HG03565 (cell line): Measurements from ENCODE around the gene CTSA.
"Not testable (repeated sequence)": the region's sequence is repeated elsewhere in the genome, so short reads cannot be mapped to it uniquely, and the experiment has no call there.

Experiments used
- ATAC-seq: cut with Tn5 transposase; IDR thresholded peaks from one replicate; pipeline ENCODE4 v1.9.1; 2021; ENCODE audit warnings: mild to moderate bottlenecking, moderate library complexity; ENCODE audit not compliant: unreplicated experiment

Gene CTSA

DNA sequence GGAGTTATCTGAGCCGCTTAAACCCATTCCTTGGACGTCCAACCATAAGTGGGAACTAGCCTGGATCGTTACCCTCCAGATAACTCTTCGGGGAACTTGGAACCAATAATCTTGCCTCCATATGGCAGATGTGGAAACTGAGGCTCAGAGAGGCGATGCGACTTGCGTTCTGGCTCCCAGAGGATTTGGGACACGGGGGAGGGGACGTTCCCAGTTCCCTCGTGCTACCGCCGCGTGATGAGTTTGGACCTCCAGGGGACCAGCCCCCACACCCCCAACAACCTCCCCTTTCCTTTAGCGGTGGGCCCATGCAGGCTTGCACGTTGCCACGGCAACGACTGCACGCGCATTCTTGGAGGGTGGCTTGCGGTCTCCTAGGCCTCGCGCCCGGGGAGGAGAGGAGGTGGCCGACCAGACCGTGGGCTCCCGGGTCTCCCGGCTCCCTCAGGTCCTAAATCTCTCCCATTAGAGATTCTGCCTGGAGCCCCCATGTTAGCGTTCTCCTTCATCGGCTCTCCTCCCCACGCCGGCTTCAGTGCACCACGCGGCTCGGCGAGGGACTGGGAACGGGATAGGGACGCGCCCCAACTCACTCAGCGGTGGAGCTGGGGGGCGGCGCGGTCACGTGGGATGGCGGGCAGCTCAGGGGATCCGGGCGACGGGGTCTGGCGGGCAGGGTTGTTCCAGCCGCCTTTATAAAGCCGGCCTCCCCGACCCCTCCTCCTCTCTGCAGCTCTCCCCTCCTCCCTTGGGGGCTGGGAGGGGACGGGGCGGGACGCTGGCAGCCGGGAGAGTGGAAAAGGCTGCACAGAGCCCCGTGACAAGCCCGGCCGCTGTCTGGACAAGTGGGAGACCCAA is 20.6 kb downstream of the CTSA start, which contains the start of gene PLTP:
Gene PLTP (minus strand): TSS at position 670 of the 858 bp plus-strand sequence. CDS start 703 bp downstream, outside the sequence.
- ATAC-seq: no peak

DNA sequence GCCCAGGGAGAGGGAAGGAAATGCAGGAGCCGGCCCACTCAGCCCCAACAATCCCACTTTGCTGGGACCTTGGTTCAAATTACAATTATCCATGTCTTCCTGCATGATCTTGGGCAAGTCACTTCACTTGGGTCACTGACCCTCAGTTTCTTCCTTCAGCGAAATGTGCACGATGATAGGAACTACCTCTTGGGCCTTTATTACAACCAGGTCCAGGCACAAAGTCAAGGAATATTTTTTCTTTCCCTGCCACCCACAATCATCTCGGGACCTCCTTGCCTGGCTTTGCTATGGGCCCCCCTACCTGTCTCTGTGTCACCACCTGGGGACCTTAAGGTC is 21.2 kb downstream of the CTSA start:
- ATAC-seq: no peak

DNA sequence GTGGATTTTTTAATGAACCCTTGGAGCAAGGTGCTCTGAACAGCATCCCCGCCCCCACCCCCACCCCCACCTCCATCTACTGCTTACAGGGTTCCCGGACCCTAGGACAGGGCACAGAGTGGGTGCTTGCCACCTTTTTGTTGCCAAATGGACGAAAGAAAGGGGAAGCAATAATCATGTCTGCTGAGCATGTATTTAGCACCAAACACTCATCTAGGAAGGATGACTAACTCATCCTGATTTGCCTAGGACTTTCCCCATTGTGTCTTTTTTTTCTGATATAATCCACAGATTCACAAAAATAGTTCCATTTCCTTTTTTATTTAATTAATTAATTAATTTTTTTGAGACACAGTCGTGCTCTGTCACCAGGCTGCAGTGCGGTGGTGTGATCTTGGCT is 22.0 kb downstream of the CTSA start:
- no peak for ATAC-seq

DNA sequence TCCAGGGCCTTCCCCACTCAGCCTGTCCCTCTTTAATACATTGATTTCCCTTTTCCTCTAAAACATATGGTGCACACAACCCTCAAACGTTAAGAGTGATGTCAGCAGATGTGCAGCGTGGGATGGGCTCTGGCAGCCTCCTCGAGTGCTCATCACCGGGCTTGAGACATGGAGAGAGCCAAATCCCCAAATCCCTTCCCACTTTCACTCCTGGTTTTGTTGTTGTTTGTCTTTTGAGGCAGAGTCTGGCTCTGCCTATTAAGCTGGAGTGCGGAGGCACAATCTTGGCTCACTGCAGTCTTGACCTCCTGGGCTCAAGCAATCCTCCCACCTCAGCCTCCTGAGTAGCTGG is 26.6 kb downstream of the CTSA start:
- no peak for ATAC-seq

DNA sequence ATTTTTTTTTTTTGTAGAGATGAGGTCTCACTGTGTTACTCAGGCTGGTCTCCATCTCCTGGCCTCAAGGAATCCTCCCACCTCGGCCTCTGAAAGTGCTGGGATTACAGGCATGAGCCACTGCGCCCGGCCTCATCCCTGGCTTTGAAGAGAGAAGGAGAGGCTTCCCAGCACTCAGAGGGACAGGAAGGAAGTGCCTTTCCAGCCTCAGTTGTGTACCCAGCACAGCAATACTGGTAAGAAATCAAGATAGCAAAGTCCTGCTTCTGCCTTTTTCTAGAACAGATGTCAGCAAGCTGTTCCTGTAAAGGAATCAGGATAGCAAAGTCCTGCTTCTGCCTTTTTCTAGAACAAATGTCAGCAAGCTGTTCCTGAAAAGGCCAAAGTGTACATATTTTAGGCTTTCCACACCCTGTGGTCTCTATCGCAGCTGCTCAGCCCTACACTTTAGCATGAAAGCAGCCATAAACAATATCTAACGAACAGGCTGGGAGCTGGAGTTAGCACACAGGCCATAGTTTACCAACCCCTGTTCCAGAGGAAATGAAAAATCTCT is 27.1 kb downstream of the CTSA start:
- ATAC-seq: no peak

DNA sequence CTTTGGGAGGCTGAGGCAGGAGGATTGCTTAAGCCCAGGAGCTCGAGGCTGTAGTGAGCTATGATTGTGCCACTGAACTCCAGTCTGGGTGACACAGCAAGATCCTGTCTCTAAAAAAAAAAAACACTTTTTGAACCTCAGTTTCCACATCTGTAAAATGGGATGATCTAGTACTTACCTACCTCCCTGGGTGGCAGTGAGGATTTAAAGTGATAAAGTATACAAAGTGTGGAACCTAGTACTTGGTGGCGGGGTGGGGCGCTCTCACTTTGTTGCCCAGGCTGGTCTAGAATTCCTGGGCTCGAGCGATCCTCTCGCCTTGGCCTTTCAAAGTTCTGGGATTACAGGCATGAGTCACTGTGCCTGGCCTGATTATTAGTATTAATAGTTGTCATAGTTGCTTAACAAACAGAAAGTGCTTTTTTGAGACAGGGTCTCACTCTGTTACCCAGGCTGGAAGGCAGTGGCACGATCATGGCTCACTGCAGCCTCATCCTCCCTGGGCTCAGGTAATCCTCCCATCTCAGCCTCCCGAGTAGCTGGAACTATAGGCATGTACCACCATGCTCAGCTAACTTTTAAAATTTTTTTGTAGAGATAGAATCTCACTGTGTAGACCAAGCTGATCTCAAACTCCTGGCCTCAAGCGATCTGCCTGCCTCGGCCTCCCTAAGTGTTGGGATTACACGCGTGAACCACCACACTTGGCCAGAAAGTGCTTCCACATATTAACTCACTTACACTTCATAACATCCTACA is 27.8 kb downstream of the CTSA start:
- no peak for ATAC-seq

DNA sequence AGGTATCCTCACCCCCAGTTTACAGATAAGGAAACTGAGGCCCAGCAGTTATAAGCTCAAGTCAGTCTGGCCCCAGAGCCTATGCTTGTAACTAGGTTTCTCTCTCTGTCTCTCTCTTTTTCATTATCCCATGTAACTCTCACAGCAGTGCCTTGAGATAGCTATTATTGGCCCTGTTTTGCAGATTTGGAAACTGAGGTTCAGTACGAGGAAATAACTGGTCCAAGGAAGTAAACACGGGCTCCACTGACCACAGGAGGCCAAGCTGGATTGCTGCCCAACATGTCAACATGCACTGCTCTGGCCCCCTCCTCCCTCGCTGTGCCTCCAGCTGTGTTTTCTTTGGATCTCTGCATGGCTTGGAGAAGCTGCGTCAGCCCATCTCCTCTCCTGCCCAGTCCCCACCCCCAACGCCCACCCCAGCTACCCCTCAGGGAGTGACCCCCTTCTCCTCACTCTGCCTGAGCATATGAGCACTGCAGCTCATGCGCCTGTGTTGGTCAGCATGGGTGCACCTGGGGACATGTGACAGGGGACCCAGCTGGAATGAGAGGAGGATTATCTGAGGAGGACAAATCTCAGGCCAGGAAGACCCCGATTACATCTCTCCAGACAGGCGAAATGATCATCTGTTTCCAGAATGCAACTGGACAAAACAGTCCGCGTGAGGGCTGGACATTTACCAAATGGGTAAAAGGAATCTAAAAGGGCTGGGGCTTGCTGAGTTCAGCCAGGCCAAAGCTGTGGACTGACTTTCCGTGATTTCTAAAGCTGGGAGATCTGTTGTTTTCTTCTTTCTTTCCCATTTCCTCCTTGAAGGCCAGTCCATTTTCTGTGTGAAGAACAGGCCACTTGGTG is 28.6 kb downstream of the CTSA start:
- no peak for ATAC-seq

DNA sequence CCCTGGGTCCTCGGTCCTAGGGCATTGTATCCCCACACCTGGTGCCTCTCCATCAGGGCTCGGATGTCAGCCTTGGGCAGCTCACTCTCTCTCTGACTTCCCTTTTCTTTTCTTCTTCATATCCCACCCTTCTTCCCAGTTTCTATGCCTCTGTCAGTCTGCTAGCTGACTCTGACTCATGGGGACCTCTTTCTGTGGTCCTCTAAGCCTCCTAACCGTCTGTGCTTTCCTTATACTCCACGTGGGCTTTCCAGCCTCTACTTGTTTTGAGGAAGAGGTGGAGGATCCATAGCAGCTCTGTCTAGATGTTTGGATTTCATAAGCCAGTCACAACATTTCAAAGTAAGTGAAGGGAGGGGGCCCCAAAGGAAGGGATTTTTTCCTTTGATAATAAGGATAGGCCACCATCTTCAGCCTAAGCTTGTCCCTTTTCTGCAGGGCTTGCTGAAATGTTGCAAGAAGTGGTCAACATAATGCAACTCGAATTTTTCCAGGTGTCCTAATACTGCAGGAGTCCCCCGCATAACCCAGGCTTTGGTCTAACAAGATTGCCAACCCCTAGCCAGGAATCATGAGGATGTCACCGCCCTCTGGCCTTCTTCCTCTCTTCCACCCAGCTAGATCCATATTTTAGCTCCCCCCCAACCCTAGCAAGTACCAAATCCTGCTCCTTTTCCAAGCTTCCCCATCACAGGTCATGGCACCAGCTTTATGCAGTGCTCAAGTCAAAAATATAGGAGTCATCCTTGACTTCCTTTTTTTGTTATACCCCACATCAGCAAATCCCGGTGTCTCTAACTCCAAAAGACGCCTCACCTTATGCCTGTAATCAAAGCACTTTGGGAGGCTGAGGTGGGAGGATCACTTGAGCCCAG is 29.6 kb downstream of the CTSA start:
- ATAC-seq: no peak

DNA sequence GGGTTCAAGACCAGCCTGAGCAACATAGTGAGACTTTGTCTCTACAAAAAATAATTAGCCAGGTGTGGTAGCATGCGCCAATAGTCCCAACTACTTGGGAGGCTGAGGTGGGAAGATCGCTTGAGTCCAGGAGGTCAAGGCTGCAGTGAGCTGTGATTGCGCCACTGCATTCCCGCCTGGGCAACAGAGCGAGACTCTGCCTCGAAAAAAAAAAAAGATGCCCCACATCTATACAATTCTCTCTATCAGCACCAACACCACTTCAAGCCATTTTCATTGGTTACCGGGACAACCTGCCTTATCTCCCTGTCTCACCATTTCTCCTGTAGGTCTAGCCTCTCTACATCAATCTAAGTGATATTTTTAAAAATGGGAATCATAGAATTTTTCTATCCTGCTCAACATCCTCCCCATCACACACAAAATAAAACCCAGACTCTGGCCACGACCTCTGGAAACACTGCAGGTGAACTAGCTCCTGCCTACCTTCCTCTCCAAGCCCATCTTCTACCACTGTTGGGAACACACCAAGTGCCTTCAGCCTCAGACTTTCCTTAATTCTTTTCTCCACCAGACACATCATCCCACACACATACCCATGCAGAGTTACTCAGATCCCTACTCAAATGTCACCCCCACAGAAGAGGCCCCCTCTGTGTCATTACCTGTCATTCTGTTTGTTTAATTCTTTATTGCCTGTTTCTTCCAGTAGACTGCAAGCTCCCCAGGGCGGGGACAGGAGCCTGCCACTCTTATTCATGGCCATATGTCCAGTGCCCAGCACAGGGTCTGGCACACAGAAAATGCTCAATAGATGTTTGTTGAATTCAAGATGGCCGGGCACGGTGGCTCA is 30.4 kb downstream of the CTSA start:
- ATAC-seq: no peak

DNA sequence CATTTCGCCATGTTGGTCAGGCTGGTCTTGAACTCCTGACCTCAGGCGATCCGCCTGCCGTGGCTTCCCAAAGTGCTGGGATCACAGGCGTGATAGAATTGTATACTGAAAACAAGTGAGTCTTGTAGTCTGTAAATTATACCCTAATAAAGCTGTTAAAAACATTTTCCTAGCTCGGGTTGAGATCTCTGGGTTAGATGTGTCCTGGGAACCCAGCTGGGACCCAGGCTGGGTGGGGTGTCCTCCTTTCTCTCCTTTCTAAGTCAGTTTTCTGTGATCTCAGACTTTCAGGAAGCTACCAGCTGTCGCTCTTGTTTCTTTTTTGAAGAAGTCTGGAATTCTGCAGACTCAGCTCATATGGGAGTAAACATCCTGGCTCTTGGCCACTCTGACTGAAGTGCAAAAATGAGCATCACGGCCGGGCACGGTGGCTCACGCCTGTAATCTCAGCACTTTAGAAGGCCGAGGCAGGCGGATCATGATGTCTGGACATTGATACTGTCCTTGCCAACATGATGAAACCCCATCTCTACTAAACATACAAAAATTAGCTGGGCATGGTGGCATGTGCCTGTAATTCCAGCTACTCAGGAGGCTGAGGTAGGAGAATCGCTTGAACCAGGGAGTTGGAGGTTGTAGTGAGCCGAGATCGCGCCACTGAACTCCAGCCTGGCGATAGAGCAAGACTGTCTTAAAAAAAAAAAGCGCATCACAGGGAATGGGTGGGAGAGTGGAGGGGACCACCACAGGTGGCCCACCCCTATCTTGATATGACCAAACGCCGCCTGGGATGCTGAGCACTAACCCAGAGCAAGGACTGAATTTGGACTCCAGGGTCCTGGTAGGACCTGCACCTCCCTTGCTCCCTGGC is 33.5 kb downstream of the CTSA start:
- ATAC-seq: no peak

DNA sequence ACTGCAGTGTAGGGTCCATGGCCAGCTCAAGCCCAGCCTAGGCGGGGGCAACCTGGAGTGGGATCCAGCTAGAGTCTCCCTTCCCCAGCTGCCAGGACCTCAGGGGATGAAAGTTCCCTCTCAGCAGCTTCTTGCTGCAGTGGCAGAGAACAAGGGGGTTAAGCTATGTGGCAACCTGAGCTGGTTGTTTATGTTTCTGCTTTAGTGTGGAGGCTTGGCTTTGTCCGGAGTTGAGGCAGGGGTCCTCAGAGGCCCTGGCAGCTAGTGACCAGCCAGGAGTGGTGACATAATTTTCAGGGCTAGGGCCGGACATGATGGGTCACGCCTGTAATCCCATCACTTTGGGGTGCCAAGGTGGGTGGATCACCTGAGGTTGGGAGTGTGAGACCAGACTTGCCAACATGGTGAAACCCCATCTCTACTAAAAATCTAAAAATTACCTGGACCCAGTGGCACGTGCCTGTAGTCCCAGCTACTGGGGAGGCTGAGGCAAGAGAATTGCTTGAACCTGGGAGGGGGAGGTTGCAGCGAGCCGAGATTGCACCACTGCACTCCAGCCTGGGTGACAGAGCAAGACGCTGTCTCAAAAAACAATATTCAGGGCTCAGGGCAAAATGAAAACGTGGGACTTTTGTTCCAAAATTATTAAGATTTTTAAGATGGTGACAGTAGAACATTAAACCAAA is 34.8 kb downstream of the CTSA start:
- ATAC-seq: no peak

DNA sequence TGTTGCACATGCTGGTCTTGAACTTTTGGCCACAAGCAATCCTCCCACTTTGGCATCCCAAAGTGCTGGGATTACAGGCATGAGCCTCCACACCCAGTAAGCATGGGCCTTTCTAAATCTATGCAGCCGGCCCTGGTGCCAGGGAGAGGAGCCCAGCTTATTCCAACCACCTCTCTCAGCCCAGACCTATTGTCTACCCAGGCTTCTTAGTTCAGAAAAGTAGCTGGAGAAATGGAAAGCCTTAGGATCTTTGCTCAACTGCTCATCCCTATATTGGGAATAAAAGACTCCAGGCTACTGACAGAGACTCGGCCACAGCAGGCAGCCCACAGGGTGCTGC is 35.6 kb downstream of the CTSA start:
- no peak for ATAC-seq

DNA sequence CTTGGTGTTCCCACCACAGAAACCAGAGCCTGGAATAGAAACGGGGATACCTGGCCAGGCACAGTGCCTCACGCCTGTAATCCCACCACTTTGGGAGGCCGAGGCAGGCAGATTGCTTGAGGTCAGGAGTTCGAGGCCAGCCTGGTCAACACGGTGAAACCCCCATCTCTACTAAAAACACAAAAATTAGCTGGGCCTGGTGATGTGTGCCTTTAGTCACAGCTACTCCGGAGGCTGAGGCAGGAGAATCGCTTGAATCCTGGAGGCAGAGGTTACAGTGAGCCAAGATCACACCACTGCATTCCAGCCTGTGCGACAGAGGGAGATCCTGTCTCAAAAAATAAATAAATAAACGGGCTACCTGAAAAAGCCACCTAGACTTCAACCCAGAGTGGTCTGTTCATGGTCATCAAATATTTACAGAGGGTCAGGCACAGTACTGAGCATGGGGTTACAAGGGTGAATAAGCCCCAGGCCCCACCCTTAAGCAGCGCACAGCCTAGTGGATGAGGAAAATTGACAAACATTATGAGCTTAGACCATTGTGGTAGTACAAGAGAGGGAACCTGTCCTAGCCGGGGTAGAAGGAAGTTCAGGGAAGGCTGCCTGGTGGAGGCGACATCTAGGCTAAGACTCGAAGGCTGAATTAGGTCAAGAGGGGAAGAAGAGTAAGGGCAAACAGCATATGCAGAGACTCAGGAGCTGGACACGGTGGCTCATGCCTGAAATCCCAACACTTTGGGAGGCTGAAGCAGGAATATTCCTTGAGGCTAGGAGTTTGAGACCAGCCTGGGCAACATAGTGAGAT is 36.1 kb downstream of the CTSA start:
- ATAC-seq: no peak

DNA sequence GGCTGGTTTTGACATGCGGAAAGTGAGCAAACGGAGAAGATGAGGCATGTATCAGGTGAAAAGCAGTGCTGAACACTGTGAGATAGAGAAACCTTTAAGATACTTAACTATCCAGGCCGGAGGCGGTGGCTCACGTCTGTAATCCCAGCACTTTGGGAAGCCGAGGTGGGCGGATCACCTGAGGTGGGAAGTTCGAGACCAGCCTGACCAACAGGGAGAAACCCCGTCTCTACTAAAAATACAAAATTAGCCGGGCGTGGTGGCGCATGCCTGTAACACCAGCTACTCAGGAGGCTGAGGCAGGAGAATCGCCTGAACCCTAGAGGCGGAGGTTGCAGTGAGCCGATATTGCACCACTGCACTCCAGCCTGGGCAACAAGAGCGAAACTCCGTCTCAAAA is 40.5 kb downstream of the CTSA start:
- ATAC-seq: not testable (repeated sequence)

DNA sequence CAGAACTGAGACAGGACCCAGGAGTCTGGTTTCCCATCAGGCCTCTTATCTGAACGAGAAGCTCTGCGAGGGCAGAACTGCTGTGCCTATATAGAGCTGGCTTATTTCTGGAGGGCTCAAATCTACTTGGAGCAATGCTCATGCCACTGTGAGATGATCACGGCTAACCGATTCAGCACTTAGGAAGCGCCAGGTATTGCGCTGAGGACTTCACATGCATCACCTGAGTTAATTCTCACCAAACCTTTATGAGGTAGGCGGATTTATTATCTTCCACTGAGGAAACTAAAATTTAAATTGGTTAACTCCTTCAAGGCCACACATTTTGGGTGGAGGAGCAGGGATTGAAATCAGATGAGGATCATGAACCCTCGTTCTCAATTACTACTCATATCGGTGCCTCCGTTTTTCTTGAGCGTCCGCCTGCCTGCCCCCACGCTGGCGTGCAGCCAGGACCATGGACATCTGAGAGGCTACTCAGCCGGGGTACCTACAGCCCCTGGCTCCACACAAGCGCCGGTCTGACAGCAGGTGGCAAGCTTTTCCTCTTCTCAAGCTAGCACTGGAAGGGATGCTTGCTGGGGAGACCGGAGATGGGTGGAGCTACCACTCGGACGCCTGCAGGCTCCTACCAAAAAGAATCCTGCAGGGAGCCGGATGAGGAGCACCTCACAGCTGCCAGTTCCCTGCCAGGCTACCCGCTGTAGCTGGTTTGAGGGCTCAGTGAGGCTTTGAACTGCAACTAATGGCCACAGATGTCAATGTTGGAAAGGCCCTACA is 42.3 kb downstream of the CTSA start:
- ATAC-seq: no peak

DNA sequence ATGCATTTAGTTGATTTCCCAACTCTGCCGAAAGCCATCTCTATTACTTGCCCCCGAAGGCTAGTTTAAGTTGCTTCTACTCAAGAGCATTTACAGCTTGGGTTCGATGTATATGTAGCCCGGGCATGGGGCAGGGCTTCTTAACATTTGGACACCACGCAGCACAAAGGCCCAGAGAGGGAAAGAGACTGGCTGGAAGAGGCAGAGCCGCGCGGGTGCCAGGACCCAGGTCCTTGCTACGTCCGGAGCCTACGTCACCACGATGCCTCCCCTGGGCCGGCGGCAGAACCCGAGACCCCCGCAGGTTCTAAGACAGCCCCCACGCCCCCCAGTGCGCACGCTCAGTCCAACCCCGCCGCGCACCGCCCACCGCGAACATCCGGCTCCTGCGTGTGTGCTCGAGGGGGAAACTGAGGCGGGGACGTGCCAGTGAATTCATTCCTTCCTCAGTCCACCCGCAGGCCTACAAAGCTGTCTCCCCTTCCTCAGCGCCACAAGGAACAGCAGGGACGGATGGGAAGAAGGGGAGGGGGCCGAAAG is 43.0 kb downstream of the CTSA start:
- peak; percentile 1 for ATAC-seq
